WTC11 (cell line): ENCODE measurements around the gene PIGU. TPM values are rescaled to one million over a fixed set of nuclear protein-coding genes. Genes with fewer than 3 reads are reported as not detected.

Experiments used
- ATAC-seq: fragments of 200-7000 bp; cut with Tn5 transposase; 2 replicates; pipeline ENCODE4 v1.10.0; 2021; ENCODE audit warnings: mild to moderate bottlenecking, moderate library complexity
- CTCF ChIA-PET: fragments of 300-600 bp; sonication (Branson Sonifier 250); formaldehyde crosslinking; loops from one replicate; lab custom pipeline; 2021; ENCODE audit warnings: antibody characterized with exemption; lab: Charles Lee
- POLR2A ChIA-PET: fragments of 350-600 bp; sonication (Branson Sonifier 250); formaldehyde crosslinking; loops from one replicate; lab custom pipeline; 2021; ENCODE audit warnings: antibody characterized with exemption; lab: Charles Lee
- DNase-seq: peaks from one replicate; pipeline ENCODE4 v3.0.0; 2021; ENCODE audit warnings: low spot score
- H3K27ac Mint-ChIP-seq: 2 replicates; pipeline ENCODE4 v1.8.0; 2021; ENCODE audit warnings: mixed read lengths
- H3K27me3 Mint-ChIP-seq: 2 replicates; pipeline ENCODE4 v1.8.0; 2021; ENCODE audit warnings: low read depth, mild to moderate bottlenecking, moderate library complexity, mixed read lengths
- H3K36me3 Mint-ChIP-seq: 2 replicates; pipeline ENCODE4 v1.8.0; 2021; ENCODE audit warnings: mixed read lengths
- H3K4me1 Mint-ChIP-seq: 2 replicates; pipeline ENCODE4 v1.8.0; 2022; ENCODE audit warnings: mixed read lengths
- H3K4me3 Mint-ChIP-seq: 2 replicates; pipeline ENCODE4 v1.8.0; 2021; ENCODE audit warnings: mild to moderate bottlenecking, moderate library complexity, mixed read lengths
- H3K9me3 Mint-ChIP-seq: 2 replicates; pipeline ENCODE4 v1.8.0; 2021; ENCODE audit warnings: mixed read lengths
- CBFB ChIP-seq: sonication (generic); formaldehyde crosslinking; IDR thresholded peaks from 2 replicates; pipeline ENCODE4 v1.8.1; 2022; ENCODE audit warnings: mild to moderate bottlenecking, low read depth, missing genetic modification reagents
- ESRRA ChIP-seq: sonication (generic); formaldehyde crosslinking; IDR thresholded peaks from 2 replicates; pipeline ENCODE4 v1.8.1; 2022; ENCODE audit warnings: mild to moderate bottlenecking, missing genetic modification reagents, borderline replicate concordance
- ETV6 ChIP-seq: sonication (generic); formaldehyde crosslinking; IDR thresholded peaks from 2 replicates; pipeline ENCODE4 v1.8.1; 2022; ENCODE audit warnings: mild to moderate bottlenecking, missing genetic modification reagents
- GTF2I ChIP-seq: fragments of 250-450 bp; sonication (Bioruptor Pico); conservative IDR thresholded peaks from 2 replicates; pipeline ENCODE4 v1.4.0; 2021; ENCODE audit warnings: mild to moderate bottlenecking
- IRF2 ChIP-seq: sonication (generic); formaldehyde crosslinking; IDR thresholded peaks from 2 replicates; pipeline ENCODE4 v1.8.0; 2022; ENCODE audit warnings: low read depth, missing genetic modification reagents, borderline replicate concordance
- JAZF1 ChIP-seq: fragments of 250-450 bp; sonication (Bioruptor Pico); IDR thresholded peaks from 2 replicates; pipeline ENCODE4 v1.9.0; 2021; ENCODE audit warnings: moderate library complexity, mild to moderate bottlenecking, inconsistent platforms
- MXD4 ChIP-seq: fragments of 250-450 bp; sonication (Bioruptor Pico); IDR thresholded peaks from 2 replicates; pipeline ENCODE4 v1.8.0; 2021; ENCODE audit warnings: mild to moderate bottlenecking, moderate library complexity, borderline replicate concordance
- MYBL2 ChIP-seq: sonication (generic); formaldehyde crosslinking; IDR thresholded peaks from 2 replicates; pipeline ENCODE4 v1.8.1; 2023; ENCODE audit warnings: mild to moderate bottlenecking, moderate library complexity, missing genetic modification reagents
- PRRX2 ChIP-seq: fragments of 250-450 bp; sonication (Bioruptor Pico); IDR thresholded peaks from 2 replicates; pipeline ENCODE4 v1.8.0; 2021; ENCODE audit warnings: mild to moderate bottlenecking
- SOX15 ChIP-seq: fragments of 250-450 bp; sonication (Bioruptor Pico); IDR thresholded peaks from 2 replicates; pipeline ENCODE4 v1.9.0; 2021; ENCODE audit warnings: mild to moderate bottlenecking
- TCF7 ChIP-seq: sonication (generic); formaldehyde crosslinking; IDR thresholded peaks from 2 replicates; pipeline ENCODE4 v1.8.0; 2022; ENCODE audit warnings: mild to moderate bottlenecking, low read depth, missing genetic modification reagents, moderate library complexity
- TEAD4 ChIP-seq: sonication (generic); formaldehyde crosslinking; IDR thresholded peaks from 2 replicates; pipeline ENCODE4 v1.8.0; 2022; ENCODE audit warnings: mild to moderate bottlenecking, missing genetic modification reagents
- ZNF138 ChIP-seq: sonication (generic); formaldehyde crosslinking; conservative IDR thresholded peaks from 2 replicates; pipeline ENCODE4 v1.8.1; 2022; ENCODE audit warnings: mild to moderate bottlenecking, moderate library complexity, missing genetic modification reagents
- ZNF219 ChIP-seq: sonication (generic); formaldehyde crosslinking; IDR thresholded peaks from 2 replicates; pipeline ENCODE4 v1.8.0; 2023; ENCODE audit warnings: missing genetic modification reagents, mild to moderate bottlenecking, borderline replicate concordance
- total RNA-seq: library from RNA; stranded (reverse); gene quantifications from 3 replicates; pipeline ENCODE4 v1.2.3, GENCODE V29; 2021
- TF ChIP-seq, protein P1 (sequence below): sonication (generic); formaldehyde crosslinking; IDR thresholded peaks from 2 replicates; pipeline ENCODE4 v1.8.0; 2023; ENCODE audit warnings: missing genetic modification reagents
- TF ChIP-seq, protein P2 (sequence below): fragments of 250-450 bp; sonication (Bioruptor Pico); IDR thresholded peaks from 2 replicates; pipeline ENCODE4 v1.9.0; 2021; ENCODE audit warnings: mild to moderate bottlenecking
- TF ChIP-seq, protein P3 (sequence below): sonication (generic); formaldehyde crosslinking; conservative IDR thresholded peaks from 2 replicates; pipeline ENCODE4 v1.8.1; 2023; ENCODE audit warnings: mild to moderate bottlenecking, low read depth, missing genetic modification reagents, moderate library complexity
- TF ChIP-seq, protein P4 (sequence below): sonication (generic); formaldehyde crosslinking; IDR thresholded peaks from 2 replicates; pipeline ENCODE4 v1.8.0; 2022; ENCODE audit warnings: mild to moderate bottlenecking, missing genetic modification reagents
- TF ChIP-seq, protein P5 (sequence below): sonication (generic); formaldehyde crosslinking; IDR thresholded peaks from 2 replicates; pipeline ENCODE4 v1.8.0; 2023; ENCODE audit warnings: mild to moderate bottlenecking, missing genetic modification reagents

PIGU gene
- total RNA-seq, 1 experiment from 2014 or later, result 24.8 TPM

DNA sequence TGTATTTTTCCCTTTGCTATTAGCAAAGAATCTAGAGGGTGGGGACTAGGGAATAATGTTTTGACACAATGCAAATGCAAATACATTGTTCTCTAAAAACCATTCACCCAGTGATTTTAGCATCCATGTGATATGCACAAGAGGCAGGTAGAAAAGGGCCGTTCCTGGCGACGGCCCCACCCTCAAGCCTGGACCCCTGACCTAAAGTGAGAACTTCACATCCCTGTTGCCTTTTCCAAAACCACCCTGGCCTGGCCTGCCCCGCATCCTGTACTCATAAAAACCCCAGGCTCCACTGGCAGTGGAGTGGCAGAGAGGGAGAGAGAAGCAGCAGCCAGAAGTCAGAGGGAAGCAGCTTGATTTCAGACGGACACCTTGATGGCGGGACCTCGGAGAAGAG lies 69.8 kb downstream of the PIGU start:
- H3K4me1 Mint-ChIP-seq, result peaks cover 4% of the 10 kb centered on the region
- no peak for DNase-seq
- CTCF ChIA-PET, result no interaction called here
- no peaks in the 10 kb centered on the region for H3K27me3 Mint-ChIP-seq
- H3K4me3 Mint-ChIP-seq, result no peak overlapping the region
- peaks cover 2% of the 10 kb centered on the region; the same call in 1 of the 2 replicates for H3K9me3 Mint-ChIP-seq
- TF ChIP-seq, protein P1, sequence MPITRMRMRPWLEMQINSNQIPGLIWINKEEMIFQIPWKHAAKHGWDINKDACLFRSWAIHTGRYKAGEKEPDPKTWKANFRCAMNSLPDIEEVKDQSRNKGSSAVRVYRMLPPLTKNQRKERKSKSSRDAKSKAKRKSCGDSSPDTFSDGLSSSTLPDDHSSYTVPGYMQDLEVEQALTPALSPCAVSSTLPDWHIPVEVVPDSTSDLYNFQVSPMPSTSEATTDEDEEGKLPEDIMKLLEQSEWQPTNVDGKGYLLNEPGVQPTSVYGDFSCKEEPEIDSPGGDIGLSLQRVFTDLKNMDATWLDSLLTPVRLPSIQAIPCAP (CRISPR knock-in tag), result no peak
- TF ChIP-seq GTF2I (CRISPR knock-in tag), result no peak
- TF ChIP-seq, protein P2, sequence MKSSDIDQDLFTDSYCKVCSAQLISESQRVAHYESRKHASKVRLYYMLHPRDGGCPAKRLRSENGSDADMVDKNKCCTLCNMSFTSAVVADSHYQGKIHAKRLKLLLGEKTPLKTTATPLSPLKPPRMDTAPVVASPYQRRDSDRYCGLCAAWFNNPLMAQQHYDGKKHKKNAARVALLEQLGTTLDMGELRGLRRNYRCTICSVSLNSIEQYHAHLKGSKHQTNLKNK (CRISPR knock-in tag), result no peak
- no peak for TF ChIP-seq MYBL2 (CRISPR knock-in tag)
- TF ChIP-seq, protein P3, sequence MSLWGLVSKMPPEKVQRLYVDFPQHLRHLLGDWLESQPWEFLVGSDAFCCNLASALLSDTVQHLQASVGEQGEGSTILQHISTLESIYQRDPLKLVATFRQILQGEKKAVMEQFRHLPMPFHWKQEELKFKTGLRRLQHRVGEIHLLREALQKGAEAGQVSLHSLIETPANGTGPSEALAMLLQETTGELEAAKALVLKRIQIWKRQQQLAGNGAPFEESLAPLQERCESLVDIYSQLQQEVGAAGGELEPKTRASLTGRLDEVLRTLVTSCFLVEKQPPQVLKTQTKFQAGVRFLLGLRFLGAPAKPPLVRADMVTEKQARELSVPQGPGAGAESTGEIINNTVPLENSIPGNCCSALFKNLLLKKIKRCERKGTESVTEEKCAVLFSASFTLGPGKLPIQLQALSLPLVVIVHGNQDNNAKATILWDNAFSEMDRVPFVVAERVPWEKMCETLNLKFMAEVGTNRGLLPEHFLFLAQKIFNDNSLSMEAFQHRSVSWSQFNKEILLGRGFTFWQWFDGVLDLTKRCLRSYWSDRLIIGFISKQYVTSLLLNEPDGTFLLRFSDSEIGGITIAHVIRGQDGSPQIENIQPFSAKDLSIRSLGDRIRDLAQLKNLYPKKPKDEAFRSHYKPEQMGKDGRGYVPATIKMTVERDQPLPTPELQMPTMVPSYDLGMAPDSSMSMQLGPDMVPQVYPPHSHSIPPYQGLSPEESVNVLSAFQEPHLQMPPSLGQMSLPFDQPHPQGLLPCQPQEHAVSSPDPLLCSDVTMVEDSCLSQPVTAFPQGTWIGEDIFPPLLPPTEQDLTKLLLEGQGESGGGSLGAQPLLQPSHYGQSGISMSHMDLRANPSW (CRISPR knock-in tag), result no peak
- TF ChIP-seq MXD4 (CRISPR knock-in tag), result no peak
- TF ChIP-seq ETV6 (CRISPR knock-in tag), result no peak
- TF ChIP-seq, protein P4, sequence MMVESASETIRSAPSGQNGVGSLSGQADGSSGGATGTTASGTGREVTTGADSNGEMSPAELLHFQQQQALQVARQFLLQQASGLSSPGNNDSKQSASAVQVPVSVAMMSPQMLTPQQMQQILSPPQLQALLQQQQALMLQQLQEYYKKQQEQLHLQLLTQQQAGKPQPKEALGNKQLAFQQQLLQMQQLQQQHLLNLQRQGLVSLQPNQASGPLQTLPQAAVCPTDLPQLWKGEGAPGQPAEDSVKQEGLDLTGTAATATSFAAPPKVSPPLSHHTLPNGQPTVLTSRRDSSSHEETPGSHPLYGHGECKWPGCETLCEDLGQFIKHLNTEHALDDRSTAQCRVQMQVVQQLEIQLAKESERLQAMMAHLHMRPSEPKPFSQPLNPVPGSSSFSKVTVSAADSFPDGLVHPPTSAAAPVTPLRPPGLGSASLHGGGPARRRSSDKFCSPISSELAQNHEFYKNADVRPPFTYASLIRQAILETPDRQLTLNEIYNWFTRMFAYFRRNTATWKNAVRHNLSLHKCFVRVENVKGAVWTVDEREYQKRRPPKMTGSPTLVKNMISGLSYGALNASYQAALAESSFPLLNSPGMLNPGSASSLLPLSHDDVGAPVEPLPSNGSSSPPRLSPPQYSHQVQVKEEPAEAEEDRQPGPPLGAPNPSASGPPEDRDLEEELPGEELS (CRISPR knock-in tag), result no peak
- TF ChIP-seq CBFB (CRISPR knock-in tag), result no peak
- TF ChIP-seq ZNF219 (CRISPR knock-in tag), result no peak
- TF ChIP-seq TEAD4 (CRISPR knock-in tag), result no peak
- TF ChIP-seq, protein P5, sequence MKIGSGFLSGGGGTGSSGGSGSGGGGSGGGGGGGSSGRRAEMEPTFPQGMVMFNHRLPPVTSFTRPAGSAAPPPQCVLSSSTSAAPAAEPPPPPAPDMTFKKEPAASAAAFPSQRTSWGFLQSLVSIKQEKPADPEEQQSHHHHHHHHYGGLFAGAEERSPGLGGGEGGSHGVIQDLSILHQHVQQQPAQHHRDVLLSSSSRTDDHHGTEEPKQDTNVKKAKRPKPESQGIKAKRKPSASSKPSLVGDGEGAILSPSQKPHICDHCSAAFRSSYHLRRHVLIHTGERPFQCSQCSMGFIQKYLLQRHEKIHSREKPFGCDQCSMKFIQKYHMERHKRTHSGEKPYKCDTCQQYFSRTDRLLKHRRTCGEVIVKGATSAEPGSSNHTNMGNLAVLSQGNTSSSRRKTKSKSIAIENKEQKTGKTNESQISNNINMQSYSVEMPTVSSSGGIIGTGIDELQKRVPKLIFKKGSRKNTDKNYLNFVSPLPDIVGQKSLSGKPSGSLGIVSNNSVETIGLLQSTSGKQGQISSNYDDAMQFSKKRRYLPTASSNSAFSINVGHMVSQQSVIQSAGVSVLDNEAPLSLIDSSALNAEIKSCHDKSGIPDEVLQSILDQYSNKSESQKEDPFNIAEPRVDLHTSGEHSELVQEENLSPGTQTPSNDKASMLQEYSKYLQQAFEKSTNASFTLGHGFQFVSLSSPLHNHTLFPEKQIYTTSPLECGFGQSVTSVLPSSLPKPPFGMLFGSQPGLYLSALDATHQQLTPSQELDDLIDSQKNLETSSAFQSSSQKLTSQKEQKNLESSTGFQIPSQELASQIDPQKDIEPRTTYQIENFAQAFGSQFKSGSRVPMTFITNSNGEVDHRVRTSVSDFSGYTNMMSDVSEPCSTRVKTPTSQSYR (CRISPR knock-in tag), result no peak
- no peak for TF ChIP-seq TCF7 (CRISPR knock-in tag)
- no peak for TF ChIP-seq JAZF1 (CRISPR knock-in tag)
- no peak for TF ChIP-seq PRRX2 (CRISPR knock-in tag)
- no peak for TF ChIP-seq IRF2 (CRISPR knock-in tag)
- TF ChIP-seq ZNF138 (CRISPR knock-in tag), result no peak
- TF ChIP-seq ESRRA (CRISPR knock-in tag), result no peak
- TF ChIP-seq SOX15 (CRISPR knock-in tag), result no peak
- TF ChIP-seq, all 79 proteins: peak for 0
- Mint-ChIP-seq H3K36me3 (peaks cover 6% of the 10 kb centered on the region; the same call in 1 of the 2 replicates), H3K27ac (no peak overlapping the region)
- no peak for ATAC-seq
- POLR2A ChIA-PET, result no interaction called here
